Measurements from ENCODE around the gene MRPL1. TPM values are rescaled to one million over a fixed set of nuclear protein-coding genes. Genes with fewer than 3 reads are reported as not detected.
"Not testable (repeated sequence)": the region's sequence is repeated elsewhere in the genome, so short reads cannot be mapped to it uniquely, and the experiment has no call there.

MRPL1 gene
- total RNA-seq, 2 experiments from 2014 or later, result 33.6 to 35.8 TPM

GRCh38 chr4:77930154-77930639 is 67.6 kb downstream of the MRPL1 start:
- H3K27me3 Mint-ChIP-seq, result no peaks in the 10 kb centered on the region
- no peak overlapping the region for H3K4me3 Mint-ChIP-seq

GRCh38 chr4:77930876-77931275 is 68.2 kb downstream of the MRPL1 start:
- POLR2A ChIA-PET, result no interaction called here
- Mint-ChIP-seq H3K9me3 (peaks cover 6% of the 10 kb centered on the region), H3K27me3 (no peaks in the 10 kb centered on the region), H3K36me3 (ENCODE audit: low read depth) (peaks cover 24% of the 10 kb centered on the region), H3K4me1 (no peaks in the 10 kb centered on the region), H3K4me3 (no peak overlapping the region), H3K27ac (no peak overlapping the region)
- CTCF ChIA-PET, result interaction anchor here (1.1 kb wide), 1 partner anchor 8 kb away, joined by 3 read pairs; no protein-coding TSS in a partner anchor
- DNase-seq, result no peak

More at GRCh38 chr4:77930154-77930639, 67.6 kb downstream of the MRPL1 start:
- peaks cover 6% of the 10 kb centered on the region for H3K9me3 Mint-ChIP-seq
- ChIA-PET CTCF (interaction anchor here (1.3 kb wide), 1 partner anchor 20 kb away, joined by 4 read pairs; no protein-coding TSS in a partner anchor), POLR2A (no interaction called here)
- no peaks in the 10 kb centered on the region for H3K4me1 Mint-ChIP-seq
- no peak overlapping the region for H3K27ac Mint-ChIP-seq
- peaks cover 28% of the 10 kb centered on the region for H3K36me3 Mint-ChIP-seq (ENCODE audit: low read depth)
- no peak for DNase-seq

GRCh38 chr4:77931452-77932135 is 69.0 kb downstream of the MRPL1 start:
- Mint-ChIP-seq H3K27me3 (no peaks in the 10 kb centered on the region), H3K27ac (no peak overlapping the region), H3K9me3 (peaks cover 2% of the 10 kb centered on the region), H3K36me3 (ENCODE audit: low read depth) (peaks cover 18% of the 10 kb centered on the region), H3K4me3 (no peak overlapping the region), H3K4me1 (no peaks in the 10 kb centered on the region)
- ChIA-PET POLR2A (interaction anchor here (0.7 kb wide), 1 partner anchor 87 kb away, joined by 3 read pairs; no protein-coding TSS in a partner anchor), CTCF (interaction anchor here (1.1 kb wide), 1 partner anchor 9 kb away, joined by 3 read pairs; no protein-coding TSS in a partner anchor)
- no peak for DNase-seq

- H3K4me3 Mint-ChIP-seq, result no peak overlapping the region
- H3K27ac Mint-ChIP-seq, result no peak overlapping the region
- ChIA-PET CTCF (no interaction called here), POLR2A (no interaction called here)
- peaks cover 58% of the 10 kb centered on the region for H3K36me3 Mint-ChIP-seq (ENCODE audit: low read depth)
- DNase-seq, result no peak
- H3K4me1 Mint-ChIP-seq, result peaks cover 9% of the 10 kb centered on the region
- no peaks in the 10 kb centered on the region for H3K27me3 Mint-ChIP-seq
- H3K9me3 Mint-ChIP-seq, result peaks cover 29% of the 10 kb centered on the region
Measured at GRCh38 chr4:77938560-77938959, 75.9 kb downstream of the MRPL1 start.

GRCh38 chr4:77945929-77946328 is 83.3 kb downstream of the MRPL1 start:
- H3K4me1 Mint-ChIP-seq, result peaks cover 17% of the 10 kb centered on the region
- CTCF ChIA-PET, result interaction anchor here (0.9 to 1.1 kb wide), 2 partner anchors 8 to 38 kb away, joined by 3 to 4 read pairs; no protein-coding TSS in a partner anchor

GRCh38 chr4:77950203-77950602 is 87.6 kb downstream of the MRPL1 start:
- Mint-ChIP-seq H3K27ac (no peak overlapping the region), H3K27me3 (no peaks in the 10 kb centered on the region), H3K36me3 (ENCODE audit: low read depth) (peaks cover 41% of the 10 kb centered on the region), H3K4me3 (no peak overlapping the region), H3K4me1 (peaks cover 3% of the 10 kb centered on the region), H3K9me3 (peaks cover 6% of the 10 kb centered on the region)
- no peak for DNase-seq
- CTCF ChIA-PET, result no interaction called here
- POLR2A ChIA-PET, result no interaction called here

More at GRCh38 chr4:77945929-77946328, 83.3 kb downstream of the MRPL1 start:
- peaks cover 52% of the 10 kb centered on the region for H3K36me3 Mint-ChIP-seq (ENCODE audit: low read depth)
- H3K4me3 Mint-ChIP-seq, DNase-seq, H3K27ac Mint-ChIP-seq, POLR2A ChIA-PET, H3K27me3 Mint-ChIP-seq: not testable (repeated sequence)
- peaks cover 28% of the 10 kb centered on the region for H3K9me3 Mint-ChIP-seq

- H3K27me3 Mint-ChIP-seq, result no peaks in the 10 kb centered on the region
- no peak overlapping the region for H3K27ac Mint-ChIP-seq
- peaks cover 3% of the 10 kb centered on the region for H3K4me1 Mint-ChIP-seq
- ChIA-PET CTCF (no interaction called here), POLR2A (no interaction called here)
- DNase-seq, result no peak
- no peaks in the 10 kb centered on the region for H3K9me3 Mint-ChIP-seq
- no peak overlapping the region for H3K4me3 Mint-ChIP-seq
- H3K36me3 Mint-ChIP-seq (ENCODE audit: low read depth), result peaks cover 30% of the 10 kb centered on the region
Measured at GRCh38 chr4:77952457-77952856, 89.8 kb downstream of the MRPL1 start.

- Mint-ChIP-seq H3K36me3 (ENCODE audit: low read depth) (peaks cover 30% of the 10 kb centered on the region), H3K9me3 (no peaks in the 10 kb centered on the region), H3K27ac (no peak overlapping the region), H3K4me3 (no peak overlapping the region), H3K27me3 (no peaks in the 10 kb centered on the region), H3K4me1 (peaks cover 3% of the 10 kb centered on the region)
- CTCF ChIA-PET, result interaction anchor here (0.9 kb wide), 1 partner anchor 9 kb away, joined by 3 read pairs; no protein-coding TSS in a partner anchor
- DNase-seq, result no peak
- POLR2A ChIA-PET, result no interaction called here
Measured at GRCh38 chr4:77954690-77955089, 92.1 kb downstream of the MRPL1 start.

GRCh38 chr4:77956917-77957316 is 94.3 kb downstream of the MRPL1 start:
- Mint-ChIP-seq H3K4me3 (no peak overlapping the region), H3K27ac (no peak overlapping the region), H3K27me3 (no peaks in the 10 kb centered on the region), H3K36me3 (ENCODE audit: low read depth) (peaks cover 21% of the 10 kb centered on the region), H3K9me3 (no peaks in the 10 kb centered on the region), H3K4me1 (peaks cover 3% of the 10 kb centered on the region)
- ChIA-PET CTCF (no interaction called here), POLR2A (no interaction called here)
- DNase-seq, result no peak

- DNase-seq, result no peak
- CTCF ChIA-PET, result no interaction called here
- H3K36me3 Mint-ChIP-seq (ENCODE audit: low read depth), result peaks cover 7% of the 10 kb centered on the region
Measured at GRCh38 chr4:77958897-77959296, 96.3 kb downstream of the MRPL1 start.

GRCh38 chr4:77959566-77960338 is 97.1 kb downstream of the MRPL1 start:
- H3K27me3 Mint-ChIP-seq, result no peaks in the 10 kb centered on the region
- CTCF ChIA-PET, result interaction anchor here (0.9 kb wide), 1 partner anchor 11 kb away, joined by 3 read pairs; no protein-coding TSS in a partner anchor

More at GRCh38 chr4:77958897-77959296, 96.3 kb downstream of the MRPL1 start:
- no peak overlapping the region for H3K27ac Mint-ChIP-seq
- H3K27me3 Mint-ChIP-seq, result no peaks in the 10 kb centered on the region
- no peaks in the 10 kb centered on the region for H3K9me3 Mint-ChIP-seq
- peaks cover 10% of the 10 kb centered on the region for H3K4me1 Mint-ChIP-seq
- POLR2A ChIA-PET, result no interaction called here
- no peak overlapping the region for H3K4me3 Mint-ChIP-seq

GRCh38 chr4:77960367-77960766 is 97.7 kb downstream of the MRPL1 start:
- H3K36me3 Mint-ChIP-seq (ENCODE audit: low read depth), result no peaks in the 10 kb centered on the region
- CTCF ChIA-PET, result interaction anchor here (0.9 kb wide), 1 partner anchor 11 kb away, joined by 3 read pairs; no protein-coding TSS in a partner anchor
- H3K9me3 Mint-ChIP-seq, result no peaks in the 10 kb centered on the region
- H3K27me3 Mint-ChIP-seq, result no peaks in the 10 kb centered on the region
- POLR2A ChIA-PET, result no interaction called here
- no peak overlapping the region for H3K27ac Mint-ChIP-seq
- H3K4me3 Mint-ChIP-seq, result no peak overlapping the region
- H3K4me1 Mint-ChIP-seq, result peaks cover 7% of the 10 kb centered on the region
- no peak for DNase-seq

More at GRCh38 chr4:77959566-77960338, 97.1 kb downstream of the MRPL1 start:
- no peak overlapping the region for H3K27ac Mint-ChIP-seq
- DNase-seq, result peak; percentile 35
- POLR2A ChIA-PET, result no interaction called here
- H3K4me3 Mint-ChIP-seq, result no peak overlapping the region
- peaks cover 2% of the 10 kb centered on the region for H3K36me3 Mint-ChIP-seq (ENCODE audit: low read depth)
- H3K9me3 Mint-ChIP-seq, result no peaks in the 10 kb centered on the region
- peaks cover 9% of the 10 kb centered on the region for H3K4me1 Mint-ChIP-seq

- H3K4me1 Mint-ChIP-seq, result peaks cover 7% of the 10 kb centered on the region
- POLR2A ChIA-PET, result no interaction called here
- CTCF ChIA-PET, result no interaction called here
- H3K4me3 Mint-ChIP-seq, result no peak overlapping the region
- no peaks in the 10 kb centered on the region for H3K9me3 Mint-ChIP-seq
- H3K27me3 Mint-ChIP-seq, result no peaks in the 10 kb centered on the region
- no peak for DNase-seq
- no peaks in the 10 kb centered on the region for H3K36me3 Mint-ChIP-seq (ENCODE audit: low read depth)
- H3K27ac Mint-ChIP-seq, result no peak overlapping the region
Measured at GRCh38 chr4:77963004-77963403, 100.4 kb downstream of the MRPL1 start.
